Activated CD8-positive, alpha-beta memory T cell treated with anti-CD3 and anti-CD28 coated beads for 48 hours (primary cell): ENCODE data around the gene UFSP2.

ENCODE experiments used
- DNase-seq, 3 experiments: peaks; one replicate each; pipeline ENCODE4 v3.0.0-alpha.2; 2020; ENCODE audit warnings: low read depth in 2 of 3, low spot score in 2 of 3

UFSP2 gene

GRCh38 chr4:185357211-185357610 is 68.6 kb downstream of the UFSP2 start:
- DNase-seq, result no peak

DNA sequence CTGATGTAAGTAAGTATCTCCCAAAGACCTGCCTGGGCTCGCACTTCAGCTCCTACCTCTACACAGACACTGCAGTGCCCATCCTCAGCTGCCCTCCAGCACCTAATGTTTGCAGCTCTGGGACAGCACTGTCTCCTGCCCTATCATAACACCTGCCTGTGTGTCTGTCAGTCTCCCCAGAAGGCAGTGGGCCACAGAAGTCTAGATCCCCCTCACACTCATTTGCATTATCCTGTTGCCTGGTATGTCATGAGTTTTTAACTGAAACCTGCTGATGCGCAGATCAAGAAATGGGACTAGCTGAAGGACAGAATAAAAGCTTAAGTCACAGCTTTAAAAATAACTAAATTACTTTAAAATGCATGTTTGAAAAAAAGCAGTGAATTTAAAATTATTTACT is 73.0 kb downstream of the UFSP2 start:
- no peak for DNase-seq

DNA sequence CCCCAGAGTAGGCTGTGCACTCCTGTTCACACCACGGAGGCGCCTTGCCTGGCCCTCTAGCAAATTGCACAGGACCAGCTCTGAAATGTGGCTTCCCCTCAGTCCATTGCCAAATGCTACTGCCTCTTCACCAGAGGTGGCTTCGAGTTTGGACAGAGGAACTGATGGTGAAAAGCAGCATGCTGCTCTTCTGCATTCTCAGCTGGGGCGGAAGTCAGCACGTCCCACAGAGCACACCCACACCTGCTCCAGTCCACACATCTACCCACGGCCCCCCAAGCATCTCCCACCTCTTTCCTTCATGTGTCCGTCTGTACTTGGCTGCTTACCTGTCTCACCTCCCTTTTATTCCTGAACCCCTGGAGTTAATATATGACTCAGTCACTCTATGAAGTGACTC is 73.6 kb downstream of the UFSP2 start:
- DNase-seq, result no peak

- DNase-seq, result no peak
Observed at GRCh38 chr4:185351691-185352090, 74.1 kb downstream of the UFSP2 start.
